Frontal cortex (tissue), 4 donors: ENCODE measurements around the gene LYVE1. TPM values are rescaled to one million over a fixed set of nuclear protein-coding genes. Genes with fewer than 3 reads are reported as not detected.
"Not testable (repeated sequence)": the region's sequence is repeated elsewhere in the genome, so short reads cannot be mapped to it uniquely, and the experiment has no call there.

ENCODE experiments used
- DNase-seq, 2 donors: peaks; one replicate each; pipeline ENCODE4 v3.0.0; 2012; ENCODE audit warnings: low spot score in 2 of 2
- FAIRE-seq: peaks from 2 replicates; lab custom pipeline; 2012; peaks lifted over from hg19 to GRCh38; lab: Jason Lieb, UNC
- total RNA-seq: library from RNA; depleted of rRNA; stranded (reverse); fragments of >200 nt; gene quantifications from one replicate; pipeline ENCODE4 v1.2.3, GENCODE V29; 2014
- donor health status: control.
- donor health status: control.
- donor health status: control.

The LYVE1 gene
- total RNA-seq, 1 donor from 2014 or later: 6.9 TPM

DNA sequence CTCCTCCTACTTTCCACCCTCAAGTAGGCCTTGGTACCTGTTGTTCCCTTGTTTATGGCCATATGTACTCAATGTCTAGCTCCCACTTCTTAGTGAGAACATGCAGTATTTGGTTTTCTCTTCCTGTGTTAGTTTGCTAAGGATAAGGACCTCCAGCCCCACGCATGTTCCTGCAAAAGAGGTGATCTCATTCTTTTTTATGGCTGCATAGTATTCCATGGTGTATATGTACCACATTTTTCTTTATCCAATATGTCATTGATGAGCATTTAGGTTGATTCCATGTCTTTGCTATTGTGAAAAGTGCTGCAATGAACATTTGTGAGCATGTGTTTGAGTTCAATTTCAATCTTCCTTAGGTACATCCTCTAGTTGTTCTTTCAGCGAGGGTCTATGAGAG, 27.4 kb upstream of the LYVE1 start:
- DNase-seq, FAIRE-seq: not testable (repeated sequence)

DNA sequence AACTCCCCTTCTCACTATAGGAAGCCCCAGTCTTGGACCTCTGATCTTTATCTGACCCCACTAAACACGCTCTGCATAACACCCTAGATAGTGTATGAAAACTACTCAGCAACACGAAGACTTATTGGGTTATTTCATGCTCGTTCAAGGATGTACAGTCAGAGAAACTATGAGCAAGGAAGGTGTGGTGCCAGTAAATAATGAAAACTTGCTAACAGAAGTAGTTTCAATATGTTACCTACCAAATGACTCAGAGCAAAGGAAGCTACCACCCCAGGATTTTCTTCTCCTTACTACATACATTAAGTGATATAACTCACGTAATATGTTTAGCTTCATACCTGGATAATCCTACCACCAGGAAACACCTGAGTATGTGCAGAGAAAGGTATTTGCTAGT, 25.9 kb upstream of the LYVE1 start:
- DNase-seq (no peak), FAIRE-seq (no peak)

DNA sequence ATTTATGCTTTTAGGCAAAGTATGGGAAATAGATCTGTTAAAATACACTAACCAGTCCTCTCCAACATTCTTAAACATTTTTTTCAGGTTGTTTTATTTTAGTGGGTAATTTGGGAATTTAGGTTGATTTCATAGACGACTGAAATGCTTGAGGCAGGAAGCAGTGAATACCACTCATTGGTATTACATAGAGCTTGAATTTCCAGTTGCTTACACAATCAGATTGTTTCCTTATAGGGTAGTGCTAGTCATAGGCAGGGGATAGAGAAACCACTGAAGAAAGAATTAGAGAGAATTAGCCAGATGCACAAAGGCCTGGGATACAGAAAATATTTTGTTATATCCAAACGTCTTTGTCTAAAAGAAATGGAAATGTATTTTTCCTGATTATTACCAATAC, 23.9 kb upstream of the LYVE1 start:
- FAIRE-seq: no peak

DNA sequence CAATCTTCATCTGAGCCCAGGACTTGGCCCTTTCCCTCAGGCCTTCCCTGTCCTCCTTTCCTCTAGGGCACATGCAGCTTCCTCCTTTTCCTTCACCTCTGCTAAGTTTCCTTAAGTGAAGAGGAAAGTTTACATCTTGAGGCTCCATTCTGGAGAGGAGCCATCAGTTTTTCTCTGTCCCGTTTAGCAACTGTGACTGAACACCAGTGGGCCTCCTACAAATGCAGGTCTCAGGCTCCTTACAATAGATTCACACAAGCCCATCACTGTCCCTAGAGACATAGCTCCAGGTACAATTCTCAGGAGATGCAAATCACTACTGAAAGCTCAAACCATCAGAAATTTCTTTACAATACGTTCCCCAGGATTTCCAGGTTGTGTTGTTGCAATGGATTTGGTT, 23.3 kb upstream of the LYVE1 start:
- DNase-seq: no peak
- FAIRE-seq: no peak

More for the DNA sequence above, 23.9 kb upstream of the LYVE1 start:
- no peak for DNase-seq

DNA sequence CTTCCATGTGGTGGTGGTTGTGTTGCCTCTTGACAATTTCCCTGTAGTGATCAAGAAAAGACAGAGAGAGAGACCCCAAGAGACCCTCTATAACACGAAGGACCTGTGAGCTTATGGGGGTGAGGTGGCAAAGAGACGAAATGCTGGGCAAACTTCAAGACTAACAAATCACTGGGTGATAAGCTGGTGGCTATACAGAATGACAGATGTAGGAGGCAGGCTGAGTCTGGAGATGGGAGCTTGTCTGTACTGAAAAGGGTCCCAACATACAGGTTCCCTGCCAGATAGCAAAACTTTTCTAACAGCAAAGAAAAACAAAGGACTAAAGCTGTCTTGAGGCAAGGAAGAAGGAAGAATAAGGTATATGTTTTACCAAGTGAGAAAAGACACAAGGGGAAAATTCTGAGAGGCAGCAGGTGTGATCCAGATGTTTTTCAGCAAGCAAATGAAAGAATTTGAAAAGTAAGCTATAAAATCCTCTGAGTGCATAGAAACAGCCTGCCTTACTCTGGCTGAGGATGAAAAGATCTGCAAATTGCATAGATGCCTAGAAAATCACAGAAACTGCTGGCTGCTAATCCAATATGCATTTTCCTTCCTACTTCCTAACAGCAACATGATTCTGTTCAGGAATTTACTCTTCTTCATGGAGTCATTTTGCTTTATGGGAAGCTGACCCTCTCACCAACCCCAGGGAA, 21.9 kb upstream of the LYVE1 start:
- FAIRE-seq (no peak), DNase-seq (no peak)

DNA sequence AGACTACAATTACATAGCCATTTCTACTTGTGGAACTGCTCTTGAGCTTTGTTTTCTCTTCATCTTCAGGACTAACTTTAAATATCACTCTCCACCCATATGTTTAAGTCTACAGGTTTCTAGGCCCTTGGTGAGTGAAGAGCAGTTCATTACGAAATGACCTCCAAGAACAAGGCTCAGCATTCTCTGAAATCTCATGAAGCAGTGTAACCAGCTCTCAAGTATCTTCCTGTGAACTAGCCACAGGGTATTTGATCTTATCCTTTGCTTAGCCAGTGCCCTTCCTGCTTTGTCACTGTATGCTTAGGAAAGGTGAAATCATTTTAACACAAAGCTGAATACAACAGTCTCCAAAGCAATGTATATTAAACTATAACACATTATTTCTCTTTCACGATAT, 20.4 kb upstream of the LYVE1 start:
- FAIRE-seq: no peak

DNA sequence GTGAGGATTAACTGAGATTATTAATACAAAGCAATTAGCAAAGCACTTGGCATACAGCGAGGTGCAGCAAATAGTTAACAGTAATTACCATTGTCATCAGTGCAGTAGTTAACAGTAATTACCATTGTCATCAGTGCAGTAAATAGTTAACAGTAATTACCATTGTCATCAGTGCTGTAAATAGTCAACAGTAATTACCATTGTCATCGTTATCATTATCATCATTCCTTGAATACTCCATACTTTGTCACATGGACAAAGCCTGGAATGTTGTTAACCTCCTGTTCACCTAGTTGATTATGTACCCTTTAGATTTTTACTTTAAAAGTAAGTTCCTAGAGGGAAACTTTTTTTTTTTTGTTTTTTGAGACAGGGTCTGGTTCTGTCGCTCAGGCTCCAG, 19.5 kb upstream of the LYVE1 start:
- no peak for FAIRE-seq
- DNase-seq: no peak

More for the DNA sequence above, 20.4 kb upstream of the LYVE1 start:
- DNase-seq: no peak

DNA sequence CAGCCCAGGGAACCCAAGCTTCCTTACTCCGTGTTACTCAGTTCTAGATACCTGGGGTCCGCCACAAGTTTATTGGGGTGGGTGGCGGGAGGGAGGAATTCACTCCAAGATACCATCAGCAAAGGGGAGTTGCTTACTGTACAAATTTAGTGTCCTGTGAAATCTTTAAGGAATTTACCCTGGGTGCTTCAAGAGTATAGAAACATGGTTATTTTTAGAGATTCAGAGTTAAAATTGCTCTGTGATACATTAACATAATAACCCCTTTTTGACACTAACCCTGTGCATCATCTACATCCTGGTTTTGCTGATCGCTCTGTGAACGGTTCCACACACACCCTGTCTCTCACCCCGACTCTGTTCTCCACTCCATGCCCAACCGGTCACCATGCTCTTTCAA, 18.9 kb upstream of the LYVE1 start:
- DNase-seq: no peak
- no peak for FAIRE-seq

DNA sequence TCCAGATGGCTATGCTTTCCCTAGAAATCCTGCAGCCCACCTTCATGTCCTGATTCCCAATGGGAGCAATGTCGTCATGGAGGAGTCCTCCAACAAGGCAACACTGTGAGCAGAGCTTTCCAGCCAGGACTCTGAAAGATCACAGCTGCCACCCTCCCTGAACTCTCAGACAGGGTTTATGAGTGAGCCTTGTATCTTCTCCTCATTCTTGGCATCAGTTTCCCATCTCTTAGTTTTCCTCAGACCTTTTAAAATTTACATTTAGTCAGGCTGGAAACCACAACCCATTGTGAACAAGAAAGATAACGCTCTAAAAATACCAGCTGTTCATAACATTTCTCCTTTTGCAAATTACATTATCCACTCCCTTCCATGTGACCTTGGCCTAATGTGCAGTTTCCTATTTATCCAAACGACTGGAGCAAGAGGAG, 15.6 kb upstream of the LYVE1 start:
- DNase-seq: no peak
- FAIRE-seq: no peak

DNA sequence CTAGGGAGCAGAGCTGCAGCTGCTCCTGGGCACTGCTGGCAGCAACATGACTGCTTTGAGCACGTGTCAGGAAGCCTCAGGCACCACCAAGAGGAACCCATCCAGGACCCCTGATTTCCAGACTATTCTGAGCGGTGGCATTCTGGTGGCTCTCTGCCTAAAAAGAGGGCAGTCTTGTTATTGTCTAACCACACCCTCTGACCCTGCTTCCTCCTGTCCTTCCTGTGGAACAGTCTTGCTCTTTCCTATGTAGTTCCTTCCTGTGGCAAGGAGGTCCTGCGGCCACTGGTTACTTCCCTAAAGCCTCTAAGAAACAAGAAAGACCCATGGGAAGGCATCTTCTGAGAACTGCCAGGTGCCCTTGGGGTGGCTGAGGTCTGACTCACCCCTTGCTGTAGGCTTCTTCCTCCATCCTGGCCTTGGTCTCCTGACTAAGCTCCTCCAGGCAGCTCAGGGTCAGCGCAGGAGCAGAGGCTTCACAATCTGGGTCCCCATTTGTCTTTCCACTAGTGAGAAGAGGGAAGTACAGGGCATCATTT, 13.1 kb upstream of the LYVE1 start:
- DNase-seq (no peak), FAIRE-seq (no peak)

DNA sequence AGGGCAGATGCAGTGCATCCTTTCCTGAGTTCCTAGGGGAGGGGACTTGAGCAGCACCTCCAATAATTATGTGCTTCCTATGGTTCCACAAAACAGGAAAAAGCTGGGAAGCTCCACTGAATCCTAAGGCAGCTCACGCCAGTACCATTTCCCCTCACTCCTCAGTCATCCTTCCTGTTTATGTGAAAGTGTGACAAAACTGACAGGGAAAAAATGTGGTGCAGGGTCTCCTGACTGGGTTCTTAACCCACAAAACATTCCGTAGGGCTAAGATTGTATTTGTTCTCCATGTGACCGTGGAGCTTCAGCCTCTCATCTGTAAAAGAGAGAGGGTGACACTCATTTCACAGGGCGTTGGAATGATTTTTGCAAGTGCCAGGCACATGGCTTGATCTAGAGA, 12.2 kb upstream of the LYVE1 start:
- DNase-seq: no peak
- FAIRE-seq: no peak

DNA sequence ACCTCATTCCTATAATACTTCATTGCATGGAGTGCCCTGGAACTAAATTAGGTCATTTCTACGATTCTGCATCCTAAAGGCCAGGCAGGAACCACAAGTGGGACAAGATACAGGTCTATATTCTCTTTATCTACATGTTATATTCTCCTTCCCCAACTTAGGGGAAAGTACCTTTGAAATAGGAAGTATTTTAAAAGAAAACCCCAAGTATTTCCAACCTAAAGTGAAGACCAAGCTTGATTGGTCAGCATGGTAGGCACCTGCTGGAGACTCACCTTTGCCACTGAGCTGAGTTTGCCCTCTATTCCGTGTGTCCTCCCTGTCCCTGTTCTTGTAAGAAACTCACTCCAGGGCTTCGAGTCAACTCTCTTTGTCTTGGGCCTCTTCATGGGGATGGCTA, 11.2 kb upstream of the LYVE1 start:
- no peak for FAIRE-seq

DNA sequence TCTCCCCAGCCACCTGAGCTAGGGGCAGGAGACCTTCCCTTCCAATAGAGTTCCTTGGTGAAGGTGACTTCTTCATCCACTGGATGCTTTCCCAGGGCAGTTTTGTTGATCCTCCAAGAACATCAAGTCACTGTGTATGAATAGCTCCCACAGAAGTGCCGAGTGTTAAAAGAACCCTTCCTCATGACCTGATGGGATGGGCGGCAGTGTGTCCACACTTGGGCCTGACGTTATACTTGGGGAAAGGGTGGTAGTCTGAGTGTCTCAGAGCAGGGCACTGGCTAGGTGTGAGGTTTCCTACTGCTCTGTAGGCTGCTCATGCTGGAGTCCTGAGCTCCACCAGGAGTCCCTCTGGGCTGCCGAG, 7.6 kb upstream of the LYVE1 start:
- FAIRE-seq (no peak), DNase-seq (no peak)

More for the DNA sequence above, 11.2 kb upstream of the LYVE1 start:
- no peak for DNase-seq

DNA sequence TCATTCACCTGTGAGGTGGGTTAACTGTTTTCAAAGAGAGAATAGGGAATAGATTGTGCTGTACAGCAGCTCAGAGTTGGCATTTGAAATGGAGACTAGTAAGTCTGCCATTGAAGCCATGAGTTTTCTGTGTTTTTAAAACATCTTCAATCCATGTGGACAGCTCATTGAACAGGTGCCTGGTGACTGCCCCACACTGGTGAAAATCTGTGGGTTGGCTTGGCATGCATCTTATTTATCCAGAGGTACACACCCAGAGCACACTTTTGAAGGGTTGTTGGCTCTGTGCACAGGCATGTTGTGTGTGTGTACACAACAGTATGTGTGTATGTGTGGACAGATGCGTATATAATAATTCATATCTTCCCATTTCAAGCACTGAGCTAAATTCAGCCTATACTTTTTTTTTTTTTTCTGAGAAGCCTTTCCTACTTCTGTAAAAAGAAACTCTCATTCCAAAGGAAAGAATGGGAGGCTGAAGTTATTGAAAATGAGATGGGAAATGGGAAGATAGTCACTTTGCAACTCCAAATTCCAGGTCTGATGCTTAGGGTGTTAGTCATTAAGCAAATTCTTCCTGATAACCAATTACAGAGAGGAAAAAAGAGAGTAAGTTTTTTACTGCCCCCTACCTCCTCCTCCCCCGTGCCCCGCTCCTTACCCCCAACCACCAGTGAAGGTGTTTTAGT, 7.0 kb upstream of the LYVE1 start:
- DNase-seq (no peak), FAIRE-seq (no peak)

DNA sequence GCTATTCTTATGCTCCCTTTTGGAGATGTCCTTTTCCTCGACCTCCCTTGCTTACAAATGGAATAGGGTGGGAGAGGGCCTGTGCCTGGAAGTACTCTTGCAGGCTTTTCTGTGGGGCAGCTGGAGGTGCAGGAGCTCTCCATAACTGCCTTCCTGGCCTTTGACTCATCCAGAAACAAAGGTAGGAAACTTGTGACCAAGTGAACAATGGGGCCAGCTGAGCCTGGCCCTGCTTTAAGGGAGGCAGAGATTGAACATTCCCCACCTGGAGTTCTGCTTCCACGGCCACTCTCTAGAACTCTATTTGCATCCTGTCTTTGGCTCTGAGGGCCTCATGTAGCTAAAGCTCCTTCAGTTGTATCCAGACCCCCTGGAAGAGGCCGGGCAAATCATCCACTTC, 5.1 kb upstream of the LYVE1 start:
- FAIRE-seq: no peak
- no peak for DNase-seq

DNA sequence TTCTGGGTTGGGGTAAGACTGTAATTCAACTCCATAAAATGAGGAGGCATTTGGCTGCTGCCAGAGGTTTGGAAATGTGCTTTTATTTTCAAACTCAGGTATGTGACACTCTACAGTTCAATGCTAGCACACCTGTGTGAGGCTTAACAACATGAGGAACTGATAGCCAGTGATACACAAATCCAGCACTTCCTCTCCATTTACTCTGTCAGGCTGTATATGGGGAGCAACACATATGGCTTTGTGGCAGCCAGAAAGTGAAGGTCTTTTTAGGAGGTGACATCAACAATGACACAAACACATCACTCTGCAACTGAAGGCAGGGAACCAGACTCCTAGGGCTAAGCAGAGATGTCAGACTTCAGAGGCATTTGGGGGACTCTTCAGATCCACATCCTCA, 4.6 kb upstream of the LYVE1 start:
- no peak for DNase-seq
- FAIRE-seq: no peak

DNA sequence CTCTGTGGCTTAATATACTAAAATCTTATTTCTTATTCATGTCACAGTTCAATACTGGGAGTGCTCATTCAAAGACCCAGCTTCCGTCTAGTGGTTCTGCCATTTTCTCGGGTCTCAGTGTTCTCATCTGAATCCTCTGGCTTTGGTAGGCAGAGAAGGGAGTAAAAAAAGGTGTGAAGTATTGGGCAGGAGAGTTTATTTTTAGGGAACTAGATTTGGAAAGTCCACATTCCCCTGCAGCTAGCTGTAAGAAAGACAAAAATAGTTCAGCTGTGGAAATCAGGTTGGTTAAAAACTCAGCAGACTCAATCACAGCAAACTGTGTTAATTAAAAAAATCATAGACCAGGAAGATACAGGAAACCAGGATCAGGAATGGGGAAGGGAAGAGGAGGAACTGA, 4.1 kb upstream of the LYVE1 start:
- DNase-seq: no peak
- FAIRE-seq: no peak

DNA sequence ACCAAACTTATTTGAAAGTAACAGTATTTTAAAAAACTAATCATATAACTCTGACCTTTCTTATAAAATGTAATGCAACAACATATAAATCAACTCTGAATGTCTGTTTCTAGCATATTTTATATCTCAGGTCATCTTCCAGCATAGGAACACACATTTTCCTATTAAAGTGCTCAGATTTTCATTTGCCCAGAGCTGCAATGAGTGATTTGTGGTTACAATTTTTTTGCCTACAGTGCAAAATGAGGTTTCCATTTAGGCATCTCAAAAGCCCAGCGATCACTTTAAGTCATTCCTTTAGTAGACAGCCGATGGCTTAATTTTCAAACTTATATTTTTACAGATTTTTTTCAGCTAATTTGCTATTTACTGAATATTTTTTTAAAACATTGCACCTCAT, 1.0 kb downstream of the LYVE1 start:
- no peak for DNase-seq
- no peak for FAIRE-seq

DNA sequence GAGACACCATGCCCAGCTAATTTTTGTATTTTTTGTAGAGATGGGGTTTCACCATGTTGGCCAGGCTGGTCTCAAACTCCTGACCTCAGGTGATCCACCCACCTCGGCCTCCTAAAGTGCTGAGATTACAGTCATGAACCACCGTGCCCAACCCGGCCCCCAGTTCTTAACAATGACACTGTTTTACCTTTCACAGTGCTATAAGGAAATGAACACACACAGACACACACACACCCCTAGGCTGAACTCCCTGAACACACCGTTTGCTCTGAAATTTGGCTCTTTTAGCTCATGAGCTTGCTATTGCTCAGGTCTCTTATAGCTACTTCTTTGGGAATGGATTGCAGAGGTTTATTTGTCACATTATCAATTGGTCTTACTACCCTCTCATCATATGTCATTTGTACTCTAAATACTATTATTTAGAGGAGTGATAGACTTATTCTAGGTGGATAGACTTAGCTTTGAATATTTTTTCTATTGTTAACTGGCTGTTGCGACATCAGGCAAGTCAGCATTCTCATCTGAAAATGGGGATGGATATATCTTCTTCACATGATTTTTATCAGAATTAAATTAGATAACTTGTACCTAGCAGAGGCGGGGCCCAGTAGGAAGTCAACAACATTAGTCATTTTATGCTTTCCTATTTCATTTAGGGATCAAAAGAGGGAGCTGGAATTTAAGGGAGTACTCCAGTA, 2.1 kb downstream of the LYVE1 start:
- no peak for FAIRE-seq
- no peak for DNase-seq

DNA sequence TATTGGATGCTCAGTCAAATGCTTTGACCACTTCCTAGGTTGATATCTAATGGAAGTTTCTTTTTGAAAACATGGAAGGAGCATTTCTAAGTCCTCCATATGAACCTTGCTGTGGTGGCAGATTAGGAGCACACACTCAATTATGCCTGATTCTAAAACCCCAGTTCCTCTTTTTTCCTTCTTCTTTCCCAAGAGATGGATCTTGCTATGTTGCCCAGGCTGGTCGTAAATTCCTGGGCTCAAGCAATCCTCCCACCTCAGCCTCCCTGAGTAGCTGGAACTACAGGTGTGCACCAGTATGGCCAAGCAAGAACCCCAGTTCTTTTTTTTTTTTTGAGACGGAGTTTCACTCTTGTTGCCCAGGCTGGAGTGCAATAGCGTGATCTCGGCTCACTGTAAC, 3.0 kb downstream of the LYVE1 start:
- FAIRE-seq (no peak), DNase-seq (no peak)

DNA sequence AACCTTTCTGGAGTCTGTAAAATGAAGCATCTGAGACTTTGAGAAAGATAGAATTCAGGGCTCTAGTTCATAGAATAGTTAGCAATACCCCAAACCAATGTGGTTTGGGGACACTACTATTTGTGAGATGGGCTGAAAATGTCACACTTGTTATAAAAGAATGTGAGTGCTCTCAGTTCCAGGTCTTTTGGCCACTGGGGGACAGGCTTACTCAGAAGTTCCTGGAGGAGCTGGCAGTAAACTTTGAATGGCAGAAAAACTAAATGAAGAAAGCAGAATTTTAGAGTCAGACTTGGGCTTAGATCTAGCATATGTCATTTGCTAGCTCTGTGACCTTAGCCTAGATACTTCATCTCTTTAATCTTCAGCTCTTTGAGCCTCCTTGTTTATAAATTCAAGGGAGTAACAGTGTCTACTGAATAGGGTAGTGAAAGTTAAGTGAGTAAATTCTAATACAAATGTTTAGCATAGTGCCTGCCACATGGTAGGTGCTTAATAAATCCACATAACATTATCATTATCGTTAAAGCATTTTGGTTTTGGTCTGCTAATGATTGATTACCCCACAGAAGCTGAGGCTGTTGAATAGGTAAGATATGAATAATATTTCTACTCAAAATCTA, 3.7 kb downstream of the LYVE1 start:
- DNase-seq (no peak), FAIRE-seq (no peak)
